K562 (cell line): ENCODE data around the gene SLC34A1. TPM values are rescaled to one million over a fixed set of nuclear protein-coding genes. Genes with fewer than 3 reads are reported as not detected.

ENCODE experiments used
- E2F4 ChIP-seq: sonication (generic); formaldehyde crosslinking; IDR thresholded peaks from 2 replicates; pipeline ENCODE4 v1.8.0; 2022; ENCODE audit warnings: mild to moderate bottlenecking, low read depth, missing genetic modification reagents
- HDGF ChIP-seq: fragments of 450-650 bp; IDR thresholded peaks from 2 replicates; pipeline ENCODE4 v1.6.1; 2016
- MAZ ChIP-seq, 2 experiments: fragments of 450-650 bp in 1 of 2; sonication (generic) in 1 of 2; formaldehyde crosslinking; IDR thresholded peaks in 1 of 2; conservative IDR thresholded peaks in 1 of 2; 2 replicates each; pipeline versions ENCODE4 v1.4.0 to v1.5.0; 2020; ENCODE audit warnings: mild to moderate bottlenecking in 1 of 2, missing genetic modification reagents in 1 of 2
- MEIS2 ChIP-seq: fragments of 450-650 bp; IDR thresholded peaks from 2 replicates; pipeline ENCODE4 v1.6.1; 2014; ENCODE audit warnings: mild to moderate bottlenecking; ENCODE audit not compliant: partially characterized antibody
- POLR2B ChIP-seq: fragments of 450-650 bp; IDR thresholded peaks from 2 replicates; pipeline ENCODE4 v1.6.1; 2018; ENCODE audit warnings: low read depth; ENCODE audit not compliant: partially characterized antibody
- RBM34 ChIP-seq: fragments of 200-400 bp; formaldehyde crosslinking; IDR thresholded peaks from 2 replicates; pipeline ENCODE4 v1.6.1; 2018; ENCODE audit warnings: low read length, borderline replicate concordance; ENCODE audit not compliant: insufficient read depth
- TRIM25 ChIP-seq: fragments of 450-650 bp; IDR thresholded peaks from 2 replicates; pipeline ENCODE4 v1.7.0; 2016; ENCODE audit warnings: borderline replicate concordance
- VEZF1 ChIP-seq: fragments of 200-800 bp; sonication (Bioruptor generic); IDR thresholded peaks from 2 replicates; pipeline ENCODE4 v1.6.1; 2017; ENCODE audit warnings: missing genetic modification characterization, missing compliant biosample characterization
- ZBTB9 ChIP-seq: fragments of 450-650 bp; formaldehyde crosslinking; IDR thresholded peaks from 2 replicates; pipeline ENCODE4 v1.4.0; 2020; ENCODE audit warnings: mild to moderate bottlenecking, moderate library complexity
- ZNF277 ChIP-seq: fragments of 250-450 bp; sonication (Bioruptor Pico); IDR thresholded peaks from 2 replicates; pipeline ENCODE4 v1.8.0; 2022; ENCODE audit warnings: inconsistent platforms, mild to moderate bottlenecking, moderate library complexity, borderline replicate concordance
- polyA plus RNA-seq, 8 experiments: library from polyadenylated mRNA; depleted of rRNA in 4 of 8; stranded (reverse) in 5 of 8; unstranded in 3 of 8; fragments of >200 nt; fragmentation: Nextera tagmentation in 2 of 8; fragmentation: Illumina TruSeq in 1 of 8; extraction: Ambion mirVana in 2 of 8; extraction: Trizol in 1 of 8; gene quantifications; 2 replicates each; pipeline versions ENCODE4 v1.2.1 to v1.2.3, GENCODE V29; 2011 to 2014; ENCODE audit warnings: inconsistent platforms in 1 of 8, missing spikeins in 1 of 8
- total RNA-seq, 7 experiments: library from RNA; depleted of rRNA in 6 of 7; stranded (reverse); fragments of >200 nt in 6 of 7; fragmentation: Illumina TruSeq in 2 of 7; extraction: Trizol in 2 of 7; gene quantifications; 2 replicates each; pipeline versions ENCODE4 v1.2.1 to v1.2.3, GENCODE V29; 2011 to 2021; ENCODE audit warnings: low replicate concordance in 1 of 7

SLC34A1 gene
- total and polyA plus RNA-seq, 9 of the 15 experiments (the other 6 are each of a cell fraction or from before 2014, with no cell fraction given) = not detected

- TF ChIP-seq E2F4 (no peak), TRIM25 (no peak), VEZF1 (CRISPR knock-in tag) (peak; percentile 94), MAZ (CRISPR knock-in tag; conservative IDR thresholded peaks at IDR 0.05 in 1 of 2, IDR thresholded peaks at IDR 0.05 in 1 of 2) (peak; percentile 81 to 82; a peak in 3 of 4 replicates), ZBTB9 (CRISPR knock-in tag) (peak; percentile 16; the same call in 1 of the 2 replicates), POLR2B (peak; percentile 65), HDGF (no peak; the same call in 1 of the 2 replicates), RBM34 (no peak), ZNF277 (CRISPR knock-in tag) (no peak), MEIS2 (no peak)
Measured at GRCh38 chr5:177366528-177367322, 17.5 kb upstream of the SLC34A1 start (continued).
